HEK293 (cell line): ENCODE measurements around the gene KLHL29.

ENCODE experiments used
- CTCF ChIP-seq: fragments of 450-650 bp; formaldehyde crosslinking; IDR thresholded peaks from 2 replicates; pipeline ENCODE4 v1.5.1; 2016; ENCODE audit warnings: missing biosample characterization, missing genetic modification characterization
- ZIC2 ChIP-seq: fragments of 450-650 bp; formaldehyde crosslinking; IDR thresholded peaks from 2 replicates; pipeline ENCODE4 v1.5.1; 2016; ENCODE audit warnings: missing biosample characterization, missing genetic modification characterization
- ZNF404 ChIP-seq: fragments of 450-650 bp; formaldehyde crosslinking; IDR thresholded peaks from 2 replicates; pipeline ENCODE4 v1.5.1; 2017; ENCODE audit warnings: missing biosample characterization, missing genetic modification characterization
- ZNF768 ChIP-seq: fragments of 450-650 bp; formaldehyde crosslinking; IDR thresholded peaks from 2 replicates; pipeline ENCODE4 v1.5.1; 2018; ENCODE audit warnings: missing biosample characterization, mild to moderate bottlenecking, missing genetic modification characterization
- TF ChIP-seq, protein P1 (sequence below): fragments of 450-650 bp; formaldehyde crosslinking; IDR thresholded peaks from 2 replicates; pipeline ENCODE4 v1.5.1; 2016; ENCODE audit warnings: missing biosample characterization, missing genetic modification characterization

DNA sequence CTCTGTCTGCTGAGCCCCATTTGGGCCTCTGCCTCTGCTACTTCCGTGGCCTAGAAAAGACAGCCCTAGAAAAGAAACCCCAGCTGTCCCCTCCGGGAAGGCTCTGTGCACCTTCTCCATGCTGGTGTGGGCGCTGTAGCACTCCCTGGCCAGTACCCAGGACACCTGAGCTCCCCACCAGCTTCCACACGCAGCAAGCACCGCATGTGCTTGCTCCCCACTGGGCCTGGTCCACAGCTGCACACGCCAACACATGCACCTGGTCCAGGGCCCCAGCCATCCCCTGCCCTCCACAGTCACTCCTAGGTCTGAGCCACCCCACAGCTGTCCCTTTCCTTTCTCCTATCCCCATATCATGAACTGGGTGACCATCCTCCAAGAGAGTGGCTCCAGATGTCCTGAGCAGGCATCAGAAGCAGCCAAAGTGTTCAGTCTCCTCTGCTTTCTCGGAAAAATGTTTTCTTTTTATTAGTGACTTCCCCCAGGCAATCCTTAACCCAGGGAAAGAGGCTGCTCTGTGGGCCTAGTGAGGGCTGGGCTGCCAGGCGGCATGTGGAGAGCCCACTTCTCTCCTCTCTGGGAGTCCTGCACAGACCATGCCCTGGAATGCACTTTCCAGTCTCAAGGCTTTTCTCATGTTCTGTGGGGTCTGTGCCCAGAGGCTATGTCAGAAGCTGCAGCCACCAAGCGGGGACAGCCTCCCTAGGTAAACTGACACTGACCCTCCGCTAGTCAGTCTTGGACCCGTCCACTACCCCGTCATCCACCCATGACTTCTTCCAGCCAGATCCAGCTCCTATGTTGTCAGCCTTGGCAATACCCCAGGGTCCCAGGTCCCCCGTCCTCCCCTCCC lies 133.7 kb downstream of the KLHL29 start:
- TF ChIP-seq CTCF (tag by site-specific recombination) (no peak), ZNF404 (tag by site-specific recombination) (no peak), ZNF768 (tag by site-specific recombination) (no peak), ZIC2 (peak; percentile 63)
- TF ChIP-seq, protein P1, sequence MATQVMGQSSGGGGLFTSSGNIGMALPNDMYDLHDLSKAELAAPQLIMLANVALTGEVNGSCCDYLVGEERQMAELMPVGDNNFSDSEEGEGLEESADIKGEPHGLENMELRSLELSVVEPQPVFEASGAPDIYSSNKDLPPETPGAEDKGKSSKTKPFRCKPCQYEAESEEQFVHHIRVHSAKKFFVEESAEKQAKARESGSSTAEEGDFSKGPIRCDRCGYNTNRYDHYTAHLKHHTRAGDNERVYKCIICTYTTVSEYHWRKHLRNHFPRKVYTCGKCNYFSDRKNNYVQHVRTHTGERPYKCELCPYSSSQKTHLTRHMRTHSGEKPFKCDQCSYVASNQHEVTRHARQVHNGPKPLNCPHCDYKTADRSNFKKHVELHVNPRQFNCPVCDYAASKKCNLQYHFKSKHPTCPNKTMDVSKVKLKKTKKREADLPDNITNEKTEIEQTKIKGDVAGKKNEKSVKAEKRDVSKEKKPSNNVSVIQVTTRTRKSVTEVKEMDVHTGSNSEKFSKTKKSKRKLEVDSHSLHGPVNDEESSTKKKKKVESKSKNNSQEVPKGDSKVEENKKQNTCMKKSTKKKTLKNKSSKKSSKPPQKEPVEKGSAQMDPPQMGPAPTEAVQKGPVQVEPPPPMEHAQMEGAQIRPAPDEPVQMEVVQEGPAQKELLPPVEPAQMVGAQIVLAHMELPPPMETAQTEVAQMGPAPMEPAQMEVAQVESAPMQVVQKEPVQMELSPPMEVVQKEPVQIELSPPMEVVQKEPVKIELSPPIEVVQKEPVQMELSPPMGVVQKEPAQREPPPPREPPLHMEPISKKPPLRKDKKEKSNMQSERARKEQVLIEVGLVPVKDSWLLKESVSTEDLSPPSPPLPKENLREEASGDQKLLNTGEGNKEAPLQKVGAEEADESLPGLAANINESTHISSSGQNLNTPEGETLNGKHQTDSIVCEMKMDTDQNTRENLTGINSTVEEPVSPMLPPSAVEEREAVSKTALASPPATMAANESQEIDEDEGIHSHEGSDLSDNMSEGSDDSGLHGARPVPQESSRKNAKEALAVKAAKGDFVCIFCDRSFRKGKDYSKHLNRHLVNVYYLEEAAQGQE = no peak
